DMS 273 (cell line): ENCODE results near the gene FOXD4L3.
"Not testable (repeated sequence)": the region's sequence is repeated elsewhere in the genome, so short reads cannot be mapped to it uniquely, and the experiment has no call there.

ENCODE experiments used
- DNase-seq: peaks from one replicate; lab custom pipeline; 2025; ENCODE audit not compliant: unreplicated experiment; lab: John Stamatoyannopoulos, UW

The FOXD4L3 gene

GRCh38 chr9:68302567-68302966, at the start of gene FOXD4L3:
FOXD4L3 (plus strand) TSS chr9:68302867; CDS start chr9:68302952, 85 bp downstream.
- DNase-seq = not testable (repeated sequence)

- not testable (repeated sequence) for DNase-seq
Measured at GRCh38 chr9:68281041-68281440, 21.6 kb upstream of the FOXD4L3 start.

DNA sequence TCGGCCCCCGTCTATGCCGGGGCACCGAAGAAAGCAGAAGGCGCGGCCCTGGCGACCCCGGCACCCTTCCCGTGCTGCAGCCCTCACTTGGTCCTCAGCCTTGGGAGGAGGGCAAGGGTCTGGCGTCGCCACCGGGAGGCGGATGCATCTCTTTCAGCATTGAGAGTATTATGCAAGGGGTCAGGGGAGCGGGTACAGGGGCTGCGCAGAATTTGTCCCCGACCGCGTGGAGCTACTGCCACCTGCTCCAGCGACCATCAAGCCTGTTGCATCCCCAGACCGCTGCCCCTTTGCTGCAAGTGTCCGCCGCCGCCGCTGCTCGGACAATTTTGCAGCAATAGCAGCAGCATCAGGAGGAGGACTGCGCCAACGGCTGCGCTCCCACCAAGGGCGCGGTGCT, 1.1 kb downstream of the FOXD4L3 start:
- not testable (repeated sequence) for DNase-seq

DNA sequence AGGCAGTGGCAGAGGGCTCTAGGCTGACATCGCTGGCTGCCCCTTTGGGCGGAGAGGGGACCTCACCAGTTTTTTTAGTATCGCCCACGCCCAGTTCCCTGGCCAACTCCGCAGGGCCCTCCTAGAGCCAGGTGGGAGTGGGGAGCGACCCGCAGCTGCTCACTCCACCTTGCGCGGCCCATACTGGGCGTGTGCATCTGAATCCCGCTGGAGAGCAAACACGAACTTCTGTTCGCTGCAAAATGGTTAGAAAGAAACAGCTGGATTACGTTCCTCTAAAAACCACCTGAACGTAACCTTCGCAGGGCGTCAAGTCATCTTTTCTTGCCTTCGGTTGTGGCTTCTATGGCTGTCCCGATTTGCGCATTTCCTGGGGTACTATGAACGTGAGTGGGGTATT, 1.5 kb downstream of the FOXD4L3 start:
- not testable (repeated sequence) for DNase-seq

GRCh38 chr9:68304777-68305176, 2.1 kb downstream of the FOXD4L3 start:
- not testable (repeated sequence) for DNase-seq

DNA sequence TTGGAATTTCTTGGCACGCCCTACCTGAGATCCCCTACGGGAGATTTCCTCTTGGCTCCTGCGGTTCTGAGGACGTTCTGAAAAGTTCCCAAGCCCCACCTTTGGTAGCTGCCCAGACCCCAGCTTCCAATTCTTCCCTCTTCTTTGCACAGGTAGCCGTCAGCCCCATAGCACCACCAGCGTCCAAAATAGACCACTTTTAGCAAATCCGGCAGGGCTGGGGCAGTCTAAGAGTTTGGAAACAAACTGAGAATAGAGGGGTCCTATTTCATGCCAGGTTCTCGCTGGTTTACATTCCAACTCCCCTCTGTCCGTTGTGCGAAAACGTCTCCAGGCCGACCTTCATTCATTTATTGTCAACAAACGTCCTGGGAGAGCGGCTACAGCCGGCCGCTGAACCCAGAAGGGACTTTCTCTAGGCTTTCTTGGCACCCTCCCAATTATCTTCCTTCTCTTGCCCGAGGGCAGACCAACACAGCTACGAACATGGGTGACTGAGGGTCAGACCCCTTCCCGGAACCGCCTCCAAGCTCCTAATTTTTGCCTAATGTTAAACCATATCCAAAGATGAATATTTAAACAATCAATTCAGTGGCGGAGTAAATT, 3.1 kb downstream of the FOXD4L3 start:
- DNase-seq = not testable (repeated sequence)

GRCh38 chr9:68306391-68306964, 3.8 kb downstream of the FOXD4L3 start:
- DNase-seq = not testable (repeated sequence)

GRCh38 chr9:68307127-68307526, 4.5 kb downstream of the FOXD4L3 start:
- DNase-seq = not testable (repeated sequence)

DNA sequence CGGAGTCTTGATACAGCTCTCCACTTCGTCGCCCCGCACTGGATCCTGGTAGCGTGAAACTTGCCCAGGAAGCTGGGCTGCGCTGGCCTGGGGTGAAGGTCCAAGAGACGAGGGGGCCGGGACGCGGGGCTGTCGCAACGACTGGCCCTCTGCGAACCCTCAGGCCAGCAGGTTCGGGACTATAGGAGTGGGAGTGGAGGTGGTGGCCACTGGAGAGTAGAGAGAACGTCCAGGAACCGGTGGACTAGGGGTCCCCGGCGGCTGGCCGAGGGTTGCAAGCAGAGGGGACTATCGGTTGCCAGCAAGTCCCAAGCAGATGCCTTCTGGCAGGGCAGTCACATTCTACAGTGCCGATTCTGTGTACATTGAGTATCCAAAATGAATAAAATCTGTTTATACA, 5.0 kb downstream of the FOXD4L3 start:
- not testable (repeated sequence) for DNase-seq

- DNase-seq = not testable (repeated sequence)
Measured at GRCh38 chr9:68311208-68311607, 8.5 kb downstream of the FOXD4L3 start.

- DNase-seq = not testable (repeated sequence)
Measured at GRCh38 chr9:68318209-68318608, 15.5 kb downstream of the FOXD4L3 start.

DNA sequence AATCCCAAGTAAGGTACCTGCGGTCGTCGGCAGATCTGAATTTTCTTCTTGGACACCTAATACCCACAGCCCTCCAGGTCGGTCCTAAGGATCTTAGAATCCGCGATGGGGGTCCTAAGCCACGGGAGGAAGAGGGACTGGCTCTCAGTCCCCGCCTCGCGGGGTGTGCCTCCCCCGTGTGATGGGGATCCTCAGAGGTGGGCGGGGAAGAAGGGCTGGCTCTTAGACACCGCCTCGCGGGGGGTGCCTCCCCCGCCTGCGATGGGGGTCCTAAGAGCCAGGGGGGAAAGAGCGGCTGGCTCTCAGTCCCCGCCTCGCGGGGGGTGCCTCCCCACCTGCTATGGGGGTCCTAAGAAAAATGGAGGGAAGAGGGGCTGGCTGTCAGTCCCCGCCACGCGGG, 21.1 kb downstream of the FOXD4L3 start:
- DNase-seq = not testable (repeated sequence)

- DNase-seq = not testable (repeated sequence)
Measured at GRCh38 chr9:68324518-68324917, 21.9 kb downstream of the FOXD4L3 start.

DNA sequence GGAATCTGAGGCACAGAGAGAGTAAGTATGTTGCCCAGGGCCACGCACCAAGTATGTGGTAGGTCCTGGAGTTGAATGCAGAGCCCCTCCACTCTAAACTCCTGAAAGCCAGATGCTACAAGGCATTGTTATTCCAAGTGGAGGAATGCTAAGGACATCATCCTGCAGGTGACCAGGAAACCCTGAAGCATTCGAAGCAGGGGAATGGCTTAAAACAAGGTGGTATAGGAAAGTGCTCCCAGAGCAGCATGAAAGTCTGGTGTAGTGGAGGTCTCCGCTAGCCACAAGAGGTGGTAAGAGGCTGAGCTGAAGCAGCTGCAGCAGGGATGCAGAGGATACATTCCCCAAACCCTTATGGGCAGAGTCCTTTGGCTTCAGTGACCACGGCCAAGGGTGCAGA, 26.4 kb downstream of the FOXD4L3 start:
- DNase-seq = not testable (repeated sequence)

DNA sequence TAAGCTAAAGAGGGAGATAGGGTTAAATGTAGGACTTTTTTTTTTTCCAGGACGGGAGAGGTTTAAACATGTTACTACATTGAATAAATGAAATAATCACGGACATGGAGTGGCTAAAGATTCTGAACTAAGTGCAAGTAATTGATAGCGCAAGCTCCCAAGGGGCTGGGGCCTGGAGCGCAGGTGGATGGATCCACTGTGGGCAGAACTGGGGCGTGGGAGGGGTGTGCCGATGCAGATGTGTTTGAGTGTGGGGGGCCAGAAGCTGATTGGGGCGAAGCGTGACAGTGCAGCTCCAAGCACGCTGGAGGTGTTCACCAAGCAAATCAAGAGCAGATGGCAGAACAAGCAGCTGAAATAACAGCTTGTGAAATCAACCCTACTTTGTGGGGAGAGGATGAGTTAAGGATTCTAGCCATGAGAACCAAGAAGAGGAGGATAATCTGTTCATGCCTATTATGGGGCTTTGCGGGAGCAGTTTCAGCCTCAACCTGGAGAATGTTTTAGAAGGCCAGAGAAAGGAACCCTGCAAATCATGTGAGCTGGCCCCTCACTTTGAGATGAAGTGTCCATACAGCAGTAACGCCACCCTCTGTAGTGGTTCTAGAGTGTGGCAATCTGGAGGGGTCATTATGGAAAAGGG, 28.0 kb downstream of the FOXD4L3 start:
- not testable (repeated sequence) for DNase-seq

- DNase-seq = not testable (repeated sequence)
Measured at GRCh38 chr9:68332122-68332521, 29.5 kb downstream of the FOXD4L3 start.

DNA sequence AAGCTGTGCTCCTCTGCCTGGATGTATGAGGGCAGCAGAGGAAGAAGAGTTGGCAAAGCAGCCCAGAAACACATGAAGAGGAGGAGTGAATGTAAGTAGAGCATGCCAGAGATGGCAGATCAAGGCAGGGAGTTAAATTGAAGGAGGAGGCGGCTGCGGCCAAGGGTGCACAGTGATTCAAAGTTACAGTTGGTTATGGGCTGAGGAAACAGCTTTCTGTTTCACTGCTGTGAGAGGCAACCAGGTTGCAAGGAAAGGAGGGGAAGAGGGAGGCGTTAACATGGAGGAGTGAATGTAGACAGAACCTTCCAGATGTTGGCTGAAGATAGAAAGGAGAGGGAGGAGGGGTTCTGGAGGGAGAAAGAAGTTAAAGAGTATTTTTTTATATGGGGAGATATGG, 33.3 kb downstream of the FOXD4L3 start:
- not testable (repeated sequence) for DNase-seq

DNA sequence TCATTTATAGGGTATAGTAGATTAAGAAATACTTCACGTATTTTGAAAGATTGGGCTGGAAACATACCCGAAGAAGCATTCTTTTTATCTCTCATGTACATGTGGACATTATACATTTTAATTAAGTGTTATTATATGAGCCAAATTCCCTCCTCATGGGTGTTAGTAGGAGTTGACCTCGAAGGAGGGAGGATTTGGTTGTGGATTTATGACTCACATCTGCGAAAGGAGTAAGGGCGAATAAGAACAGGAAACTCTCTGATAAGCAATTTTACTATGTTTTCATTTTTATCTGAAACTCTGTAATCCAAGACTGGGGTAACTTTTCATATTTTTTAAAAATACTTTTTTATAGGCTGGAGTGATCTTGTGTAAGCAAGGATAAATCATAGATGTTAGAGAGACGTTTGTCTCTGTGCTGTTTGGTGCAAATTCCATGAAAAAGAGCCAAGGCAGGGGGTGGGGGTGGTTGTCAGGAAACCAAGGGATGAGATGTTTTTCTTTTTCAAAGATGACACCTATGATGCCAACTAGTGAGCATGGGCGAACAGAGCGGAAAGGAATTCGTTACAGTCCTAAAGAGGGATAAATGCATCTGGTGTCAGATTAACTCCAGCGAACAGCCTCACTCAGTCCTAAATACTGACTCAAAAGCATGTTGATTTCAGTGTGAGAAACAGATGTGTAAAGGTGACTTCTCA, 34.1 kb downstream of the FOXD4L3 start:
- DNase-seq = not testable (repeated sequence)

DNA sequence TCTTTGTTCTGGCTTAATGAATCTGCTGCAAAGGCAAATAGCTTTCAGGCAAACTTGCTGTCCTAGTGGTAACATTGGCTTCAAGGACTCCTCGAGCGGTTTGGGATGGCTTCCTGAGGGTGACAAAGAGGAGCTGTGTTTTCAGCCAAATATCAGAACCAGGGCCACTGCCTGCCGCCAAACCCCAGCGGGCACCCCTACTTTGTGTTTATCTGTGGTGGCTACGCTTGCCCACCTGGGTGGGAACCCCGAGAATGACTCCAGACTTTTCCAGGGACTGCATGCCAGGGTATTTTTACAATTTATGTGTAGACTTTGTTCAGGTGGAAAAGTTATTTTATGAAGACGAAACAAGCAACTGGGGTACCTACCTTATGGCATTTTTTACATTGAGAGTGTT, 35.3 kb downstream of the FOXD4L3 start:
- not testable (repeated sequence) for DNase-seq

- DNase-seq = not testable (repeated sequence)
Measured at GRCh38 chr9:68342265-68343025, 39.8 kb downstream of the FOXD4L3 start.

DNA sequence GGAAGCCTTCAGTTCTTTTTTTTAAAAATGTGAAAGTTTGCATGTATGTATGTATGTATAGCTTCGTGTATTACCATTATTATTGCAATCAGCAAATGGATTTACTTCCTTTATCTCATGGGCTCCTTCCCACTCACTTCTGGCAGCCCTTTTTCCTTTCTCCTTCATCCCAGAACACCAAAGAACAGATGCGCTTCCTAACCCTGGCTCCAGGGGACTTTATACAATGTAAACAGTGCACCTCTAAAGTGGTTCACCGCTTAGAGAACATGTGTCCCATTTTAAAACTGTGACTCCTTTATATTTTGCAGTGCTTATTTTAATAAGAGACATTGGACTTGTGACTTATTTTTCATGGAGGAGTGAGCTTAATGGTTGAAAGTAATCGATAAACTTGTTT, 40.6 kb downstream of the FOXD4L3 start:
- DNase-seq = not testable (repeated sequence)
